Kidney (tissue), 14 donors: ENCODE data around the gene PARN. TPM values are rescaled to one million over a fixed set of nuclear protein-coding genes. Genes with fewer than 3 reads are reported as not detected.

Experiments used
- DNase-seq, 5 donors: peaks; one replicate each; pipeline ENCODE4 v3.0.0-alpha.2; 2013 to 2020
- FAIRE-seq: peaks from 2 replicates; lab custom pipeline; 2012; peaks lifted over from hg19 to GRCh38; lab: Jason Lieb, UNC
- H3K27ac ChIP-seq, 2 donors: one replicate each; pipeline ENCODE4 v1.7.0; 2013; ENCODE audit warnings: low read depth in 2 of 2, low read length in 2 of 2, inconsistent platforms in 1 of 2
- H3K27me3 ChIP-seq: one replicate; pipeline ENCODE4 v1.7.1; 2013; ENCODE audit warnings: low read length, inconsistent platforms; ENCODE audit not compliant: control insufficient read depth, insufficient read depth
- H3K36me3 ChIP-seq, 3 donors: one replicate each; pipeline versions ENCODE4 v1.7.0 to v1.7.1; 2013; ENCODE audit warnings: low read length in 3 of 3, control low read depth in 1 of 3, inconsistent platforms in 1 of 3; ENCODE audit not compliant: insufficient read depth in 3 of 3, control insufficient read depth in 2 of 3
- H3K4me1 ChIP-seq, 3 donors: one replicate each; pipeline versions ENCODE4 v1.7.0 to v1.7.1; 2013; ENCODE audit warnings: low read length in 3 of 3, inconsistent platforms in 1 of 3, low read depth in 1 of 3; ENCODE audit not compliant: control insufficient read depth in 2 of 3, insufficient read depth in 2 of 3
- H3K4me3 ChIP-seq, 3 donors: one replicate each; pipeline versions ENCODE4 v1.7.0 to v1.8.1; 2013; ENCODE audit warnings: low read length in 3 of 3, control low read depth in 1 of 3, inconsistent platforms in 1 of 3
- H3K9ac ChIP-seq, 3 donors: one replicate each; pipeline versions ENCODE4 v1.7.0 to v1.7.1; 2013; ENCODE audit warnings: low read length in 3 of 3, control low read depth in 1 of 3, inconsistent platforms in 1 of 3
- H3K9me3 ChIP-seq, 3 donors: one replicate each; pipeline versions ENCODE4 v1.7.0 to v1.7.1; 2013; ENCODE audit warnings: low read length in 3 of 3, control low read depth in 1 of 3, inconsistent platforms in 1 of 3; ENCODE audit not compliant: control insufficient read depth in 2 of 3, insufficient read depth in 1 of 3
- CTCF ChIP-seq: IDR thresholded peaks from 3 replicates; pipeline ENCODE4 v1.5.1; 2012; ENCODE audit warnings: mild to moderate bottlenecking, moderate library complexity, borderline replicate concordance; ENCODE audit not compliant: insufficient read depth; ENCODE audit errors: extremely low read depth
- intact Hi-C: fragments of 100-400 bp; cut with DNase I; formaldehyde crosslinking; loops from one replicate; pipeline ENCODE4 v1.11.1; 2022
- polyA plus RNA-seq: library from polyadenylated mRNA; stranded (reverse); fragments of 350-450 nt; fragmentation: Illumina TruSeq; extraction: RNeasy Lipid Tissue Mini Kit (QIAGEN cat#74804); gene quantifications from one replicate; pipeline ENCODE4 v1.2.3, GENCODE V29; 2014; ENCODE audit warnings: low read depth, low replicate concordance; ENCODE audit not compliant: insufficient read depth
- total RNA-seq: library from RNA; stranded (reverse); fragmentation: NEBNext Ultra II Directional; extraction: Animal tissue kit (Norgen Biotek cat#: 25700); gene quantifications from one replicate; pipeline ENCODE4 v1.2.1, GENCODE V29; 2021
- donor health status: control.
- donor health status: control.
- donor health status: control.
- donor health status: control.
- donor health status: control.
- donor health status: DM: yes; HTN: yes; CAD: no.
- donor health status: Normal renal cell carcinoma (clear cell type).

PARN gene
- total and polyA plus RNA-seq, 2 donors from 2014 or later, result 17.3 to 32.5 TPM

- Histone ChIP-seq H3K27me3 (no peaks in the 10 kb centered on the region), H3K4me1 (peaks cover 9 to 26% (median 19%) of the 10 kb centered on the region in 3 donors), H3K4me3 (peak overlapping the region; percentile 21 to 63 (median 58)), H3K27ac (peak overlapping the region; percentile 49 to 59), H3K9me3 (no peaks in the 10 kb centered on the region), H3K36me3 (peaks cover 0 to 3% (median 0%) of the 10 kb centered on the region in 3 donors), H3K9ac (peak overlapping the region in 1 of 3 donors; percentile 69)
- DNase-seq, result peak; percentile 74 to 96 (median 81)
- FAIRE-seq, result no peak
- intact Hi-C loops, result no loop called here
- no peak for TF ChIP-seq CTCF
Measured at GRCh38 chr16:14486520-14487303, 143.3 kb downstream of the PARN start.

- Histone ChIP-seq H3K4me1 (peaks cover 9 to 26% (median 19%) of the 10 kb centered on the region in 3 donors), H3K27me3 (no peaks in the 10 kb centered on the region), H3K27ac (peak overlapping the region; percentile 45 to 59), H3K9ac (no peak overlapping the region), H3K9me3 (no peaks in the 10 kb centered on the region), H3K4me3 (peak overlapping the region in 1 of 3 donors; percentile 58), H3K36me3 (peaks cover 0 to 4% (median 0%) of the 10 kb centered on the region in 3 donors)
- intact Hi-C loops, result no loop called here
- TF ChIP-seq CTCF, result no peak
- FAIRE-seq (no peak), DNase-seq (peak in 1 of 5 donors; percentile 36)
Measured at GRCh38 chr16:14485811-14486519, 144.1 kb downstream of the PARN start.

- Histone ChIP-seq H3K9ac (no peak overlapping the region), H3K36me3 (peaks cover 0 to 4% (median 2%) of the 10 kb centered on the region in 3 donors), H3K9me3 (no peaks in the 10 kb centered on the region), H3K27me3 (no peaks in the 10 kb centered on the region), H3K27ac (peak overlapping the region; percentile 20 to 57), H3K4me3 (no peak overlapping the region), H3K4me1 (peaks cover 9 to 26% (median 16%) of the 10 kb centered on the region in 3 donors)
- no peak for FAIRE-seq
- no peak for TF ChIP-seq CTCF
- DNase-seq, result peak in 1 of 5 donors; percentile 34
- intact Hi-C loops, result no loop called here
Measured at GRCh38 chr16:14485121-14485551, 144.9 kb downstream of the PARN start.
